Uterus (tissue), 2 donors: Measurements from ENCODE around the gene SH3TC1.

Experiments
- POLR2A ChIP-seq, 2 donors: fragments of 450-650 bp; IDR thresholded peaks; one replicate each; pipeline ENCODE4 v1.6.1; 2016; ENCODE audit warnings: antibody characterized with exemption in 2 of 2, mild to moderate bottlenecking in 1 of 2, moderate library complexity in 1 of 2
- TF ChIP-seq, protein P1 (sequence below), 4 experiments: fragments of 200-600 bp in 2 of 4; fragments of 450-650 bp in 2 of 4; sonication (generic) in 2 of 4; IDR thresholded peaks; one replicate each; pipeline ENCODE4 v1.5.1; 2016 to 2019; ENCODE audit warnings: antibody characterized with exemption in 4 of 4, mild to moderate bottlenecking in 2 of 4, moderate library complexity in 1 of 4

DNA sequence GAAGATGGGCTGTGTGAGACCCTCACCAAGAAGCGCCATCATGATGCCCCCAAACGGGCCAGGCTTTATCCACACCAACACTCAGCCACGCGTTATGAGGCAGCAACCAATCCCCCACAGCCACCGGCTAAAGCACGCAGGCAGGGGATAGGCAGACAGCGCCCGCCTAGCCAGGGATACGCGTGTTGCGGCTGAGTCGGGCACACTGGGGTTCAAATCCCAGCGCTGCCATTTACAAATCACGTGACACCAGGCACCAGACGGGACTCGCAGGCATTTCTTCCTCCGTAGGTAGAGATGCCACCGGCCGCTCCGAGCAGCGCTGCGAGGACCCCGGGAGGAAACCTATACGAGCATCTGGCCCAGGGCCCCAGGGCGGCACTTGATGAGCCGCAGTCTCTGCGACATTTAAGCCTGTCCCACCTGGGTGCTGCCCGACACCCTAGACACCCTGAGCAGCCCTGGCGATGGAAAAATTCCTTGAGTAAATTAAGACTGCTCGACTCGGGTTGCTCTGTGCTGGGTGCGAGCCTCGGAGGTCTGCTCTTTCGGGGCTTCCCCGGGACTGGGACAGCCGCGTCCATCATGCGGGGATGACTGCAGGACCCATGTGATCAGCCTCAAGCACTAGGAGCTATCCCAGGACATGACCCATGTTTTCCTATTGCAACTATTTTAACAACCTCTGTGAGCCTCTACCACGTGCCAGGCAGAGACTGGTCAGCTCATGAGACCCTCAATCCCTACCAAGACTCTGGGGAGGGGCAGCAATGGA, 46.8 kb upstream of the SH3TC1 start:
- TF ChIP-seq, protein P1, sequence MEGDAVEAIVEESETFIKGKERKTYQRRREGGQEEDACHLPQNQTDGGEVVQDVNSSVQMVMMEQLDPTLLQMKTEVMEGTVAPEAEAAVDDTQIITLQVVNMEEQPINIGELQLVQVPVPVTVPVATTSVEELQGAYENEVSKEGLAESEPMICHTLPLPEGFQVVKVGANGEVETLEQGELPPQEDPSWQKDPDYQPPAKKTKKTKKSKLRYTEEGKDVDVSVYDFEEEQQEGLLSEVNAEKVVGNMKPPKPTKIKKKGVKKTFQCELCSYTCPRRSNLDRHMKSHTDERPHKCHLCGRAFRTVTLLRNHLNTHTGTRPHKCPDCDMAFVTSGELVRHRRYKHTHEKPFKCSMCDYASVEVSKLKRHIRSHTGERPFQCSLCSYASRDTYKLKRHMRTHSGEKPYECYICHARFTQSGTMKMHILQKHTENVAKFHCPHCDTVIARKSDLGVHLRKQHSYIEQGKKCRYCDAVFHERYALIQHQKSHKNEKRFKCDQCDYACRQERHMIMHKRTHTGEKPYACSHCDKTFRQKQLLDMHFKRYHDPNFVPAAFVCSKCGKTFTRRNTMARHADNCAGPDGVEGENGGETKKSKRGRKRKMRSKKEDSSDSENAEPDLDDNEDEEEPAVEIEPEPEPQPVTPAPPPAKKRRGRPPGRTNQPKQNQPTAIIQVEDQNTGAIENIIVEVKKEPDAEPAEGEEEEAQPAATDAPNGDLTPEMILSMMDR (IDR thresholded peaks at IDR 0.05), result no peak
- TF ChIP-seq POLR2A (IDR thresholded peaks at IDR 0.05), result no peak
